ENCODE results near the gene RSBN1L. TPM values are rescaled to one million over a fixed set of nuclear protein-coding genes. Genes with fewer than 3 reads are reported as not detected.
"Not testable (repeated sequence)": the region's sequence is repeated elsewhere in the genome, so short reads cannot be mapped to it uniquely, and the experiment has no call there.

The RSBN1L gene
- total RNA-seq, 1 experiment from 2014 or later: 15.5 TPM

DNA sequence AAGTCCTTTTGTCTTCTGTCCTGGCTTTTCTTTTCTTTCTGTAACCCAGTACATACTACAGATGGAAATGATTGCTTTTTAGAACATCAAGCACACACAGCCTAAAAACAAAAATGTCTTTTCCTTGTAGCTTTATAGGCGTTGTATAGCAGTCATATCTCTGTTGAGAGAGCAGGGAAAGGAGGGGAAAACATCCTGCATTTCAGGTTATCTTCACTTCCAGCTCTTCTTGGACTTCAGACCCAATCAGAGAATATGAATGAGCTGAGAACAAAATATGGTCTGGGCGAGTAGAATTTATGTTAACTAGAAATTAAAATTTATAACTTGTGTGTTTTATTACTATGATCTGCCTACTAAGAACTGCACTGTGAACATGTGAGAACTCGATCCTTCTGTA, 87.3 kb downstream of the RSBN1L start:
- Histone ChIP-seq H2AFZ (ENCODE audit: low read depth, low read length, poor library complexity, severe bottlenecking) (no peak overlapping the region), H3K9me3 (ENCODE audit: control insufficient read depth in 1 of 2, insufficient read depth in 1 of 2, low read depth in 1 of 2, low read length in 2 of 2) (no peaks in the 10 kb centered on the region), H3K4me3 (replicated peaks in 1 of 2; ENCODE audit: low read depth in 1 of 2, low read length in 2 of 2) (no peak overlapping the region), H3K36me3 (ENCODE audit: control insufficient read depth in 1 of 2, insufficient read depth in 2 of 2, low read length in 2 of 2) (peaks cover 4 to 5% of the 10 kb centered on the region in 2 experiments; a peak in 1 of 4 replicates), H3K27ac (ENCODE audit: low read depth, low read length) (no peak overlapping the region), H4K20me1 (ENCODE audit: insufficient read depth) (no peaks in the 10 kb centered on the region), H3K79me2 (ENCODE audit: insufficient read depth, low read length) (no peaks in the 10 kb centered on the region), H3K9me2 (ENCODE audit: insufficient read depth) (no peaks in the 10 kb centered on the region), H3K27me3 (ENCODE audit: insufficient read depth, low read length) (no peaks in the 10 kb centered on the region), H3K4me2 (ENCODE audit: low read length) (no peak overlapping the region), H3K9ac (ENCODE audit: low read length) (no peak overlapping the region), H3K4me1 (ENCODE audit: control insufficient read depth in 1 of 2, insufficient read depth in 2 of 2, low read length in 2 of 2) (no peaks in the 10 kb centered on the region)
- POLR2A ChIA-PET: no interaction called here
- ATAC-seq: no peak
- CTCF ChIA-PET: interaction anchor here (1.0 kb wide), 1 partner anchor 256 kb away, joined by 3 read pairs; no protein-coding TSS in a partner anchor
- RAD21 ChIA-PET (ENCODE audit: low non-redundant PET in 1 of 2, low total read pairs in 2 of 2, uncharacterized antibody in 2 of 2, unreplicated experiment in 2 of 2): no interaction called here
- no peak for DNase-seq (ENCODE audit: low read depth, low spot score)
- no TSS peak for BruUV-seq (replicated peaks)
- intact Hi-C loops (cut with micrococcal nuclease): no loop called here
- TF ChIP-seq, protein P1, sequence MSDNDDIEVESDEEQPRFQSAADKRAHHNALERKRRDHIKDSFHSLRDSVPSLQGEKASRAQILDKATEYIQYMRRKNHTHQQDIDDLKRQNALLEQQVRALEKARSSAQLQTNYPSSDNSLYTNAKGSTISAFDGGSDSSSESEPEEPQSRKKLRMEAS (IDR thresholded peaks at IDR 0.05): no peak
- TF ChIP-seq, protein P2, sequence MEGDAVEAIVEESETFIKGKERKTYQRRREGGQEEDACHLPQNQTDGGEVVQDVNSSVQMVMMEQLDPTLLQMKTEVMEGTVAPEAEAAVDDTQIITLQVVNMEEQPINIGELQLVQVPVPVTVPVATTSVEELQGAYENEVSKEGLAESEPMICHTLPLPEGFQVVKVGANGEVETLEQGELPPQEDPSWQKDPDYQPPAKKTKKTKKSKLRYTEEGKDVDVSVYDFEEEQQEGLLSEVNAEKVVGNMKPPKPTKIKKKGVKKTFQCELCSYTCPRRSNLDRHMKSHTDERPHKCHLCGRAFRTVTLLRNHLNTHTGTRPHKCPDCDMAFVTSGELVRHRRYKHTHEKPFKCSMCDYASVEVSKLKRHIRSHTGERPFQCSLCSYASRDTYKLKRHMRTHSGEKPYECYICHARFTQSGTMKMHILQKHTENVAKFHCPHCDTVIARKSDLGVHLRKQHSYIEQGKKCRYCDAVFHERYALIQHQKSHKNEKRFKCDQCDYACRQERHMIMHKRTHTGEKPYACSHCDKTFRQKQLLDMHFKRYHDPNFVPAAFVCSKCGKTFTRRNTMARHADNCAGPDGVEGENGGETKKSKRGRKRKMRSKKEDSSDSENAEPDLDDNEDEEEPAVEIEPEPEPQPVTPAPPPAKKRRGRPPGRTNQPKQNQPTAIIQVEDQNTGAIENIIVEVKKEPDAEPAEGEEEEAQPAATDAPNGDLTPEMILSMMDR (IDR thresholded peaks at IDR 0.05 in 2 of 3, conservative IDR thresholded peaks at IDR 0.05 in 1 of 3; ENCODE audit: borderline replicate concordance in 1 of 3, insufficient read depth in 1 of 3, low read depth in 2 of 3, low read length in 2 of 3): no peak
- TF ChIP-seq, protein P3, sequence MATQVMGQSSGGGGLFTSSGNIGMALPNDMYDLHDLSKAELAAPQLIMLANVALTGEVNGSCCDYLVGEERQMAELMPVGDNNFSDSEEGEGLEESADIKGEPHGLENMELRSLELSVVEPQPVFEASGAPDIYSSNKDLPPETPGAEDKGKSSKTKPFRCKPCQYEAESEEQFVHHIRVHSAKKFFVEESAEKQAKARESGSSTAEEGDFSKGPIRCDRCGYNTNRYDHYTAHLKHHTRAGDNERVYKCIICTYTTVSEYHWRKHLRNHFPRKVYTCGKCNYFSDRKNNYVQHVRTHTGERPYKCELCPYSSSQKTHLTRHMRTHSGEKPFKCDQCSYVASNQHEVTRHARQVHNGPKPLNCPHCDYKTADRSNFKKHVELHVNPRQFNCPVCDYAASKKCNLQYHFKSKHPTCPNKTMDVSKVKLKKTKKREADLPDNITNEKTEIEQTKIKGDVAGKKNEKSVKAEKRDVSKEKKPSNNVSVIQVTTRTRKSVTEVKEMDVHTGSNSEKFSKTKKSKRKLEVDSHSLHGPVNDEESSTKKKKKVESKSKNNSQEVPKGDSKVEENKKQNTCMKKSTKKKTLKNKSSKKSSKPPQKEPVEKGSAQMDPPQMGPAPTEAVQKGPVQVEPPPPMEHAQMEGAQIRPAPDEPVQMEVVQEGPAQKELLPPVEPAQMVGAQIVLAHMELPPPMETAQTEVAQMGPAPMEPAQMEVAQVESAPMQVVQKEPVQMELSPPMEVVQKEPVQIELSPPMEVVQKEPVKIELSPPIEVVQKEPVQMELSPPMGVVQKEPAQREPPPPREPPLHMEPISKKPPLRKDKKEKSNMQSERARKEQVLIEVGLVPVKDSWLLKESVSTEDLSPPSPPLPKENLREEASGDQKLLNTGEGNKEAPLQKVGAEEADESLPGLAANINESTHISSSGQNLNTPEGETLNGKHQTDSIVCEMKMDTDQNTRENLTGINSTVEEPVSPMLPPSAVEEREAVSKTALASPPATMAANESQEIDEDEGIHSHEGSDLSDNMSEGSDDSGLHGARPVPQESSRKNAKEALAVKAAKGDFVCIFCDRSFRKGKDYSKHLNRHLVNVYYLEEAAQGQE (IDR thresholded peaks at IDR 0.05; ENCODE audit: low read depth): no peak
- no peak for TF ChIP-seq FOSL1 (IDR thresholded peaks at IDR 0.05; ENCODE audit: low read depth)
- TF ChIP-seq RAD21 (IDR thresholded peaks at IDR 0.05; ENCODE audit: low read depth): no peak
- no peak for TF ChIP-seq SRF (IDR thresholded peaks at IDR 0.05; ENCODE audit: low read depth)
- no peak for TF ChIP-seq EGR1 (IDR thresholded peaks at IDR 0.05; ENCODE audit: low read depth)
- TF ChIP-seq YY1 (IDR thresholded peaks at IDR 0.05; ENCODE audit: extremely low read depth, insufficient replicate concordance, low read depth, low read length): no peak
- no peak for TF ChIP-seq EZH2phosphoT487 (IDR thresholded peaks at IDR 0.05; ENCODE audit: borderline replicate concordance)
- no peak for TF ChIP-seq ZFX (IDR thresholded peaks at IDR 0.05)
- TF ChIP-seq JUND (IDR thresholded peaks at IDR 0.05): no peak
- TF ChIP-seq EZH2 (IDR thresholded peaks at IDR 0.05): no peak
- no peak for TF ChIP-seq CEBPB (IDR thresholded peaks at IDR 0.05; ENCODE audit: low read depth)
- TF ChIP-seq CBX3 (IDR thresholded peaks at IDR 0.05; ENCODE audit: low read depth): no peak

- H3K9me2 ChIP-seq (ENCODE audit: insufficient read depth); intact Hi-C loops (cut with micrococcal nuclease); BruUV-seq (replicated peaks); H3K79me2 ChIP-seq (ENCODE audit: insufficient read depth, low read length); CTCF ChIA-PET; H3K36me3 ChIP-seq (ENCODE audit: control insufficient read depth in 1 of 2, insufficient read depth in 2 of 2, low read length in 2 of 2); H2AFZ ChIP-seq (ENCODE audit: low read depth, low read length, poor library complexity, severe bottlenecking); H3K4me1 ChIP-seq (ENCODE audit: control insufficient read depth in 1 of 2, insufficient read depth in 2 of 2, low read length in 2 of 2); POLR2A ChIA-PET; H3K27ac ChIP-seq (ENCODE audit: low read depth, low read length); H3K27me3 ChIP-seq (ENCODE audit: insufficient read depth, low read length); DNase-seq (ENCODE audit: low read depth, low spot score); ATAC-seq; H3K4me3 ChIP-seq (replicated peaks in 1 of 2; ENCODE audit: low read depth in 1 of 2, low read length in 2 of 2); H3K9me3 ChIP-seq (ENCODE audit: control insufficient read depth in 1 of 2, insufficient read depth in 1 of 2, low read depth in 1 of 2, low read length in 2 of 2); H3K4me2 ChIP-seq (ENCODE audit: low read length); H3K9ac ChIP-seq (ENCODE audit: low read length); RAD21 ChIA-PET (ENCODE audit: low non-redundant PET in 1 of 2, low total read pairs in 2 of 2, uncharacterized antibody in 2 of 2, unreplicated experiment in 2 of 2); H4K20me1 ChIP-seq (ENCODE audit: insufficient read depth): not testable (repeated sequence)
These were observed 88.2 kb downstream of the RSBN1L start for GRCh38 chr7:77784426-77784825.

All from HCT116 (cell line).